Spleen (tissue), 7 donors: ENCODE data around the gene EIF4EBP2.

Experiments used
- POLR2A ChIP-seq, 3 donors: fragments of 450-650 bp; IDR thresholded peaks; one replicate each; pipeline ENCODE4 v1.5.1; 2017; ENCODE audit warnings: antibody characterized with exemption in 3 of 3, mild to moderate bottlenecking in 1 of 3
- POLR2AphosphoS5 ChIP-seq, 3 donors: sonication (generic); formaldehyde crosslinking; IDR thresholded peaks; one replicate each; pipeline ENCODE4 v1.5.1; 2017; ENCODE audit warnings: antibody characterized with exemption in 3 of 3
- TF ChIP-seq, protein P1 (sequence below), 11 experiments: fragments of 200-600 bp in 7 of 11; fragments of 450-650 bp in 4 of 11; sonication (generic) in 4 of 11; IDR thresholded peaks in 8 of 11; conservative IDR thresholded peaks in 3 of 11; 1 replicate in 7 of 11; 2 replicates in 4 of 11; pipeline versions ENCODE4 v1.4.0 to v1.8.0; 2016 to 2021; ENCODE audit warnings: antibody characterized with exemption in 11 of 11, inconsistent platforms in 4 of 11, mild to moderate bottlenecking in 1 of 11
- donor health status: DM: no; HTN: no; CAD: no; lungs with moderate emphysema.
- donor health status: DM: no; HTN: no; CAD: no.
- donor health status: DM: no; HTN: no; CAD: no.

DNA sequence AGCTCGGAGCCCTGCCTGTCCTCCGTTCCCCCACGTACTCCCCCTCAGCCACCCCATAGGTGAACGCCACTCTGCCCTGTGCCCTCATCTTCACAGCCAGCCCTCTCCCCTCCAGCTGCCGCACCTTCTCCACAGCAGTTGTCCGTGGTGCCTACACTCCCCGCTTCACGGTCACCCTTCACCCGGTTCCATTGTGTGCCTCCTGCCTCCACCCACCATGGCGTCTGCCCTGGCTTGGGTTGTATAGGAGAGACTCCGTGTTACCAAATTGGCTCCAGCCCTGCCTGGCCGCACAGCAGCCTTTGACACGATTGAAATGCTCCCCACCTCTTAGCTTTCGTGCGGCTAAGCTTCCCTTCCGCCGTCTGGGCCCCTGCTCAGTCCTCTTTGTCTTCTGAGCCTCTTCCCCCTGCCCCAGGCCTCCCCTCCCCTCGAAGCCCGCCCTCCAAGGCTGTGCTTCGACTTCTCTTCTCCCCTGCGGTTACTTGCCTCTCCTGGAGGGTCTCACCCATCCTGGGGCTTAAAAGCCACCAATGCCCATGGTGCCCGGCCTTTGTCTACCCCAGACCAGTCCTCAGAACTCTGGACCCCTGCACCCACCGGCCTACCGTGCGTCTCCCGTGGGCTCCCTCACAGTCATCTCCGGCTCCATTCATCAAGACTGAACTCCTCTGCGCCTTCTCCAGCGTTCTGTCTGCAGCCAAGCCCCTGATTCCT lies 56.0 kb downstream of the EIF4EBP2 start:
- TF ChIP-seq, protein P1, sequence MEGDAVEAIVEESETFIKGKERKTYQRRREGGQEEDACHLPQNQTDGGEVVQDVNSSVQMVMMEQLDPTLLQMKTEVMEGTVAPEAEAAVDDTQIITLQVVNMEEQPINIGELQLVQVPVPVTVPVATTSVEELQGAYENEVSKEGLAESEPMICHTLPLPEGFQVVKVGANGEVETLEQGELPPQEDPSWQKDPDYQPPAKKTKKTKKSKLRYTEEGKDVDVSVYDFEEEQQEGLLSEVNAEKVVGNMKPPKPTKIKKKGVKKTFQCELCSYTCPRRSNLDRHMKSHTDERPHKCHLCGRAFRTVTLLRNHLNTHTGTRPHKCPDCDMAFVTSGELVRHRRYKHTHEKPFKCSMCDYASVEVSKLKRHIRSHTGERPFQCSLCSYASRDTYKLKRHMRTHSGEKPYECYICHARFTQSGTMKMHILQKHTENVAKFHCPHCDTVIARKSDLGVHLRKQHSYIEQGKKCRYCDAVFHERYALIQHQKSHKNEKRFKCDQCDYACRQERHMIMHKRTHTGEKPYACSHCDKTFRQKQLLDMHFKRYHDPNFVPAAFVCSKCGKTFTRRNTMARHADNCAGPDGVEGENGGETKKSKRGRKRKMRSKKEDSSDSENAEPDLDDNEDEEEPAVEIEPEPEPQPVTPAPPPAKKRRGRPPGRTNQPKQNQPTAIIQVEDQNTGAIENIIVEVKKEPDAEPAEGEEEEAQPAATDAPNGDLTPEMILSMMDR (IDR thresholded peaks at IDR 0.05 in 8 of 11, conservative IDR thresholded peaks at IDR 0.05 in 3 of 11): no peak
- TF ChIP-seq POLR2AphosphoS5 (IDR thresholded peaks at IDR 0.05) (no peak), POLR2A (IDR thresholded peaks at IDR 0.05) (no peak)
